Measurements from ENCODE around the gene ZNF219. TPM values are rescaled to one million over a fixed set of nuclear protein-coding genes. Genes with fewer than 3 reads are reported as not detected.

Gene ZNF219
- total RNA-seq, 1 donor from 2014 or later, result 23.9 TPM

- Mint-ChIP-seq H3K4me3 (ENCODE audit: unreplicated experiment) (no peak overlapping the region), H3K27me3 (ENCODE audit: low read depth) (no peaks in the 10 kb centered on the region), H3K4me1 (ENCODE audit: low read depth) (peaks cover 35% of the 10 kb centered on the region), H3K9me3 (ENCODE audit: low read depth) (no peaks in the 10 kb centered on the region), H3K27ac (ENCODE audit: unreplicated experiment) (no peak overlapping the region), H3K36me3 (ENCODE audit: low read depth) (peaks cover 37% of the 10 kb centered on the region)
- no peak for DNase-seq (ENCODE audit: low spot score)
- TF ChIP-seq, protein P1, sequence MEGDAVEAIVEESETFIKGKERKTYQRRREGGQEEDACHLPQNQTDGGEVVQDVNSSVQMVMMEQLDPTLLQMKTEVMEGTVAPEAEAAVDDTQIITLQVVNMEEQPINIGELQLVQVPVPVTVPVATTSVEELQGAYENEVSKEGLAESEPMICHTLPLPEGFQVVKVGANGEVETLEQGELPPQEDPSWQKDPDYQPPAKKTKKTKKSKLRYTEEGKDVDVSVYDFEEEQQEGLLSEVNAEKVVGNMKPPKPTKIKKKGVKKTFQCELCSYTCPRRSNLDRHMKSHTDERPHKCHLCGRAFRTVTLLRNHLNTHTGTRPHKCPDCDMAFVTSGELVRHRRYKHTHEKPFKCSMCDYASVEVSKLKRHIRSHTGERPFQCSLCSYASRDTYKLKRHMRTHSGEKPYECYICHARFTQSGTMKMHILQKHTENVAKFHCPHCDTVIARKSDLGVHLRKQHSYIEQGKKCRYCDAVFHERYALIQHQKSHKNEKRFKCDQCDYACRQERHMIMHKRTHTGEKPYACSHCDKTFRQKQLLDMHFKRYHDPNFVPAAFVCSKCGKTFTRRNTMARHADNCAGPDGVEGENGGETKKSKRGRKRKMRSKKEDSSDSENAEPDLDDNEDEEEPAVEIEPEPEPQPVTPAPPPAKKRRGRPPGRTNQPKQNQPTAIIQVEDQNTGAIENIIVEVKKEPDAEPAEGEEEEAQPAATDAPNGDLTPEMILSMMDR (IDR thresholded peaks at IDR 0.05), result no peak
Measured at GRCh38 chr14:21073921-21074320, 24.5 kb downstream of the ZNF219 start.

DNA sequence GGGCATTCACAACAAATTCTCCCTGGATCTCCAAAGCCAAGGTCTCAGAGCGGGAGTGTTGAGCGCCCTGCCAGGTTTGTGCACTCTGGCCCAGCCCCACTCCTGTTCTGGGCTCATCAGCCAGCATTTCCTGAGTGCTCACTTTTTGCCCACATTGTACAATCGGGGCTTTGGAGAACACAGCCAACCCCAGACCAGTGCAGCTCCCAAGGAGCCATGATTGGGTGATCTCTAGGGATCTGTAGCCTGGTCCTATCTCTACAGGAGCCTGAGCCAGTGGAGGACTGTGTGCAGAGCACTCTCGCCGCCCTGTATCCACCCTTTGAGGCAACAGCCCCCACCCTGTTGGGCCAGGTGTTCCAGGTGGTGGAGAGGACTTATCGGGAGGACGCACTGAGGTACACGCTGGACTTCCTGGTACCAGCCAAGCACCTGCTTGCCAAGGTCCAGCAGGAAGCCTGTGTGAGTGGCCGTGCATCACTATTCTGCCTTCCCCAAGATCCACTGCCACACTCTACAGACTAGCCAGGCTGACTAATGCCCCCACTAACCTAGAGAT, 25.6 kb downstream of the ZNF219 start:
- H3K4me3 Mint-ChIP-seq (ENCODE audit: unreplicated experiment), result peak overlapping the region; percentile 90
- H3K27me3 Mint-ChIP-seq (ENCODE audit: low read depth), result no peaks in the 10 kb centered on the region
- H3K27ac Mint-ChIP-seq (ENCODE audit: unreplicated experiment), result peak overlapping the region; percentile 98

DNA sequence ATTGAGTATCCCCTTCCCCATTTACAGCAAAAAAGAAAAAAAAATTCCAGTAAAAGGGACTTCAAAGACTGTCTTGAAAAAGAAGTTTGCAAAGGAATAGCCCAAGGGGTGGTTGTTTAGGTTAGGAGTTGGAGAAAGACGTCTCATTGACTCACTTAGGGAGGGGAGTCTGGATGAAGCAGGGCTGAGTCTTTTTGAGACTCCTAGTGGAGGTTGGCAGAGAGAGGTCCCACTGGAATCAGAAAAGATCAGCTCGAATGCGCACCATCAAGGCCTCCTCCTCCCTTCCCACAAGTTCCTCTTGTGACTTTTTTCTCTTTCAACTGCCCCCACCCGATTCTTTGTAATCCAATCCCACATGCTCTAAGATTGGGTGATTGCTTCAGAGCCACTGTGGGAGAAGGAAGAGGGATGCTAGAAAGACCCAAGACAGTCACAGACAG, 26.4 kb downstream of the ZNF219 start:
- peak overlapping the region; percentile 90 for H3K4me3 Mint-ChIP-seq (ENCODE audit: unreplicated experiment)
- no peaks in the 10 kb centered on the region for H3K9me3 Mint-ChIP-seq (ENCODE audit: low read depth)
- no peaks in the 10 kb centered on the region for H3K27me3 Mint-ChIP-seq (ENCODE audit: low read depth)
- peaks cover 25% of the 10 kb centered on the region for H3K36me3 Mint-ChIP-seq (ENCODE audit: low read depth)
- H3K27ac Mint-ChIP-seq (ENCODE audit: unreplicated experiment), result peak overlapping the region; percentile 98
- TF ChIP-seq, protein P1 (IDR thresholded peaks at IDR 0.05), result peak; percentile 52
- no peak for DNase-seq (ENCODE audit: low spot score)
- H3K4me1 Mint-ChIP-seq (ENCODE audit: low read depth), result peaks cover 46% of the 10 kb centered on the region

More for the DNA sequence above, 25.6 kb downstream of the ZNF219 start:
- TF ChIP-seq, protein P1 (IDR thresholded peaks at IDR 0.05), result no peak
- Mint-ChIP-seq H3K9me3 (ENCODE audit: low read depth) (no peaks in the 10 kb centered on the region), H3K36me3 (ENCODE audit: low read depth) (peaks cover 30% of the 10 kb centered on the region), H3K4me1 (ENCODE audit: low read depth) (peaks cover 43% of the 10 kb centered on the region)
- DNase-seq (ENCODE audit: low spot score), result no peak

DNA sequence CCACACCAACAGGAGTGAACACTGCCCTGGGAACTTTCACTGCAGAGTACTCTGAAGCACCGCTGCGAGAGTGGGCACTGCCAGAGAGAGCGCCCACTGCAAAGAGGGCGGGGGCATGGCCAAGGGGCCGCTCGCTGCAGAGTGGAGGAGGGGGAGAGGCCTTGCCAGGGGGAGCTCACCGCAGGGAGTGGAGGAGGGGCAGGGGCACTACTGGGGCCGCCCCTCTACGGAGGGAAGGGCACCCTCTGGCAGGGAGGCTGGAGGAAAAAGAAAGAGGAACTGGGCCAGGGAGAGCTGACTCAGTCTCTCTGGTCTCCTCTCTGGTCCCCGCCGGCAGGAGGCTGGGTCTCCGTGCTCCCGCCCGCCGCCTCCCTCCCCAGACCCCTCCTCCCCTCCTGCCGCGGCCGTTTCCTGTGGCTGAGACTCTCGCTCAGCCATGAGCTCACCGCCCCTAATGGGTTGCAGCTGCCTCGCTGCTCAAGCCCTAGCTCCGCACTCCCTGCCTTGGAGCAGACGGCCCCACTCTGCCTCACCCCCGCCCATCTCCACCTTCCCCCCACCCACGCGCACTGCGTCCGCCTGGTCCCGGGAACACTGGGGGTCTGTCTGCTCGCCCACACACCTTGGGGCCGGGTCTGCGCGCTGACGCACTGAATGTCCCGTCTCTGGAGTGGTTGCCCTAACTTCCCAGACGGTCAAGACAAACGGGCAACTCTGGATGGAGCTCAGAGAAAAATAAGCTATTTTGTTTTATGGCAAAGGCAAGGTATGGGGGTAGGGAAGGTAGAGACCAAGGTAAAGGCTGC, 27.0 kb downstream of the ZNF219 start:
- Mint-ChIP-seq H3K4me1 (ENCODE audit: low read depth) (peaks cover 46% of the 10 kb centered on the region), H3K4me3 (ENCODE audit: unreplicated experiment) (peak overlapping the region; percentile 90), H3K27me3 (ENCODE audit: low read depth) (no peaks in the 10 kb centered on the region), H3K36me3 (ENCODE audit: low read depth) (peaks cover 22% of the 10 kb centered on the region), H3K27ac (ENCODE audit: unreplicated experiment) (peak overlapping the region; percentile 98), H3K9me3 (ENCODE audit: low read depth) (no peaks in the 10 kb centered on the region)
- DNase-seq (ENCODE audit: low spot score), result peak; percentile 98
- TF ChIP-seq, protein P1 (IDR thresholded peaks at IDR 0.05), result peak; percentile 5

DNA sequence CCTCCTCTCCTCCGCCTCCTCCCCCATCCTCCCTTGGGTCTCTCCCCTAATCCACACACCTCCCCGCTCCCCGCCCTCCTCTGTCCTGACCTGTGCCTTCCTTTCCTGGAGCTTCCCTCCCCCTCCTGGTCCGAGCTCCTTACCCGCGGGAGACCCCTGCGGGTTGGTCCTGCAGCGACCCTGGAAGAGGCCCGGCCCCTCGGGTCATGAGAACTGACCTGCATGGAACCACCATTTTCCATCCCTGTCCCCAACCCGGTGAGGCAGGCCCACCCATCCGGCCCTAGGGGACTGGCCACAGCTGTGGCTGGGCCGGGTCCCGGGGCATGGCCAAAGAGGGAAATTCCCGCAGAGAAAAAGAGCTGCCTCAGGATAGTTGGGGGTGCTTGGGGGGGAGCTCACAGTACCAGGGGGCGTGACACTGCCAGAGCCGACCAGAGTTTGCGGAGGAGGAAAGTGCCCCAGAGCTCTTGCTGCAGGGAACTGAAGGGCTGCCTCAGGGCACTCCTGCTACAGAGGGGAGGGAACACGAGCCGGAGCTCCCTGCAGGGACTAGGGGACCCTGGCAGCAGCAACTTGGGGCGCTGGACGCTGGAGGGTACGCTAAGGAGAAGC, 27.7 kb downstream of the ZNF219 start:
- peak; percentile 94 for DNase-seq (ENCODE audit: low spot score)
- peak overlapping the region; percentile 90 for H3K4me3 Mint-ChIP-seq (ENCODE audit: unreplicated experiment)
- H3K4me1 Mint-ChIP-seq (ENCODE audit: low read depth), result peaks cover 44% of the 10 kb centered on the region
- TF ChIP-seq, protein P1 (IDR thresholded peaks at IDR 0.05), result peak; percentile 24
- peaks cover 15% of the 10 kb centered on the region for H3K36me3 Mint-ChIP-seq (ENCODE audit: low read depth)
- H3K27me3 Mint-ChIP-seq (ENCODE audit: low read depth), result no peaks in the 10 kb centered on the region
- H3K9me3 Mint-ChIP-seq (ENCODE audit: low read depth), result no peaks in the 10 kb centered on the region
- H3K27ac Mint-ChIP-seq (ENCODE audit: unreplicated experiment), result peak overlapping the region; percentile 98
